PC-9 (cell line): ENCODE measurements around the gene DAAM1. TPM values are rescaled to one million over a fixed set of nuclear protein-coding genes. Genes with fewer than 3 reads are reported as not detected.

Experiments
- BruUV-seq: library from RNA; stranded (reverse); fragments of 400-500 nt; replicated peaks from 2 replicates; lab custom pipeline; 2021; lab: Mats Ljungman, UMichigan
- CTCF ChIA-PET: fragments of 300-600 bp; sonication (Branson Sonifier 250); formaldehyde crosslinking; loops from one replicate; lab custom pipeline; 2022; ENCODE audit warnings: antibody characterized with exemption; lab: Charles Lee
- POLR2A ChIA-PET: fragments of 300-600 bp; sonication (Branson Sonifier 250); formaldehyde crosslinking; loops from one replicate; lab custom pipeline; 2022; ENCODE audit warnings: antibody characterized with exemption; ENCODE audit not compliant: unreplicated experiment; lab: Charles Lee
- DNase-seq, 2 experiments: peaks; one replicate each; pipeline versions ENCODE4 v3.0.0 to v3.0.0-alpha.2; 2015 to 2022; ENCODE audit warnings: mixed read lengths in 1 of 2
- H2AFZ ChIP-seq: fragments of 200-600 bp; sonication (generic); 2 replicates; pipeline ENCODE4 v1.8.1; 2017; ENCODE audit warnings: antibody characterized with exemption
- H3F3A ChIP-seq: fragments of 200-600 bp; sonication (generic); 2 replicates; pipeline ENCODE4 v1.8.1; 2017; ENCODE audit warnings: antibody characterized with exemption, mild to moderate bottlenecking, low read depth; ENCODE audit not compliant: insufficient read depth
- H3K27ac ChIP-seq: fragments of 200-600 bp; sonication (generic); 2 replicates; pipeline ENCODE4 v1.6.1; 2016; ENCODE audit warnings: mixed run types
- H3K27me3 ChIP-seq: fragments of 200-600 bp; sonication (generic); 2 replicates; pipeline ENCODE4 v1.6.1; 2016; ENCODE audit warnings: low read depth, mixed run types; ENCODE audit not compliant: insufficient read depth
- H3K36me3 ChIP-seq: fragments of 200-600 bp; sonication (generic); 2 replicates; pipeline ENCODE4 v1.6.1; 2016; ENCODE audit warnings: low read depth, mixed run types
- H3K4me1 ChIP-seq: fragments of 200-600 bp; sonication (generic); replicated peaks from 2 replicates; pipeline ENCODE4 v1.6.1; 2016; ENCODE audit warnings: mixed run types; ENCODE audit not compliant: insufficient read depth
- H3K4me2 ChIP-seq: fragments of 200-600 bp; sonication (generic); 2 replicates; pipeline ENCODE4 v1.6.1; 2017; ENCODE audit warnings: mixed run types
- H3K4me3 ChIP-seq: fragments of 200-600 bp; sonication (generic); 2 replicates; pipeline ENCODE4 v1.6.1; 2016; ENCODE audit warnings: mixed run types
- H3K79me2 ChIP-seq: fragments of 200-600 bp; sonication (generic); 2 replicates; pipeline ENCODE4 v1.6.1; 2017; ENCODE audit warnings: low read depth, mixed run types
- H3K9me2 ChIP-seq: fragments of 200-600 bp; sonication (generic); 2 replicates; pipeline ENCODE4 v1.8.1; 2017; ENCODE audit warnings: mild to moderate bottlenecking; ENCODE audit not compliant: insufficient read depth
- H3K9me3 ChIP-seq: fragments of 200-600 bp; sonication (generic); 2 replicates; pipeline ENCODE4 v1.8.1; 2016; ENCODE audit warnings: low read depth; ENCODE audit not compliant: insufficient read depth
- H4K20me1 ChIP-seq: fragments of 200-600 bp; sonication (generic); 2 replicates; pipeline ENCODE4 v1.8.1; 2017; ENCODE audit not compliant: insufficient read depth
- EZH2 ChIP-seq: fragments of 200-600 bp; sonication (generic); IDR thresholded peaks from 2 replicates; pipeline ENCODE4 v1.8.0; 2017; ENCODE audit warnings: antibody characterized with exemption, low read depth
- intact Hi-C: fragments of 100-400 bp; cut with micrococcal nuclease; formaldehyde crosslinking; loops from one replicate; pipeline ENCODE4 v1.10.0; 2022; ENCODE audit not compliant: unreplicated experiment
- total RNA-seq: library from RNA; stranded (reverse); gene quantifications from 2 replicates; pipeline ENCODE4 v1.2.3, GENCODE V29; 2021
- TF ChIP-seq, protein P1 (sequence below): fragments of 200-600 bp; sonication (generic); conservative IDR thresholded peaks from 2 replicates; pipeline ENCODE4 v1.6.1; 2017; ENCODE audit warnings: mixed run types, antibody characterized with exemption, mild to moderate bottlenecking, moderate library complexity

DAAM1 gene
- total RNA-seq, 1 experiment from 2014 or later, result 70.7 TPM

GRCh38 chr14:59377491-59377890, 189.0 kb downstream of the DAAM1 start:
- Histone ChIP-seq H3K4me2 (no peak overlapping the region), H4K20me1 (no peaks in the 10 kb centered on the region), H3K36me3 (no peaks in the 10 kb centered on the region), H3K27ac (no peak overlapping the region), H3F3A (no peaks in the 10 kb centered on the region), H3K9me3 (no peaks in the 10 kb centered on the region), H3K27me3 (no peaks in the 10 kb centered on the region), H2AFZ (no peak overlapping the region), H3K9me2 (no peaks in the 10 kb centered on the region), H3K4me3 (no peak overlapping the region), H3K79me2 (no peaks in the 10 kb centered on the region), H3K4me1 (no peaks in the 10 kb centered on the region)
- DNase-seq, result no peak
- BruUV-seq, result no TSS peak
- ChIA-PET CTCF (no interaction called here), POLR2A (no interaction called here)
- intact Hi-C loops, result no loop called here
- TF ChIP-seq, protein P1, sequence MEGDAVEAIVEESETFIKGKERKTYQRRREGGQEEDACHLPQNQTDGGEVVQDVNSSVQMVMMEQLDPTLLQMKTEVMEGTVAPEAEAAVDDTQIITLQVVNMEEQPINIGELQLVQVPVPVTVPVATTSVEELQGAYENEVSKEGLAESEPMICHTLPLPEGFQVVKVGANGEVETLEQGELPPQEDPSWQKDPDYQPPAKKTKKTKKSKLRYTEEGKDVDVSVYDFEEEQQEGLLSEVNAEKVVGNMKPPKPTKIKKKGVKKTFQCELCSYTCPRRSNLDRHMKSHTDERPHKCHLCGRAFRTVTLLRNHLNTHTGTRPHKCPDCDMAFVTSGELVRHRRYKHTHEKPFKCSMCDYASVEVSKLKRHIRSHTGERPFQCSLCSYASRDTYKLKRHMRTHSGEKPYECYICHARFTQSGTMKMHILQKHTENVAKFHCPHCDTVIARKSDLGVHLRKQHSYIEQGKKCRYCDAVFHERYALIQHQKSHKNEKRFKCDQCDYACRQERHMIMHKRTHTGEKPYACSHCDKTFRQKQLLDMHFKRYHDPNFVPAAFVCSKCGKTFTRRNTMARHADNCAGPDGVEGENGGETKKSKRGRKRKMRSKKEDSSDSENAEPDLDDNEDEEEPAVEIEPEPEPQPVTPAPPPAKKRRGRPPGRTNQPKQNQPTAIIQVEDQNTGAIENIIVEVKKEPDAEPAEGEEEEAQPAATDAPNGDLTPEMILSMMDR, result no peak
- no peak for TF ChIP-seq EZH2

DNA sequence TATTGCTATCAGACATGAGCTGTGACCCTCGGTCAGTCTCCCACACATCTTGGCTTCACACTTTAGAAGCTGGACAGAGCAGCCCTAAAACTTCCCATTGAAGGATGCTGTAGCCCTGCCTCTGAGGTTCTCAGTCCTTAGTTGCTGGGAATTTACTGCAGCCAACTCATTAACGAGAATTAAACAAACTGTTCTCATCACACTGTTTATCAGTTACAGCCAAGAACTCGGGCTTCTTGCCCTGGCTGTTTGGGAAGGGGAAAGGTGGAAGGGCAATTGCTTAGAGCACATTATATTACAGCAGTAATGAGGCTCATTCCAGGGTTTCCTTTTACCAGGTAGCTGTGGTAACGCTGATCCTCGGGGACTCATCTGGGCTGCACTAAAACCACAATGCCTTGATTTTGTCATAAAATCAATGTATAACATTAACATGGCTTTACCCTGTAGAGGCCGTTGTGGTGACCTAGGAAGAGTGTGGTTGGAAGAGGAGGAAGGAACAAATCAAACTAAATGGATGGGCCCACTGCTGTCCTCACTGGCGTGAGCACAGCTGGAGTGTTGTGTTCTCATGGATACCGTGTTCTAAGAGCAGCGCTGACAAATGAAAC, 189.6 kb downstream of the DAAM1 start:
- Histone ChIP-seq H3K36me3 (no peaks in the 10 kb centered on the region), H2AFZ (no peak overlapping the region), H3F3A (no peaks in the 10 kb centered on the region), H3K4me3 (no peak overlapping the region), H3K9me3 (no peaks in the 10 kb centered on the region; the same call in 1 of the 2 replicates), H3K4me1 (no peaks in the 10 kb centered on the region), H3K79me2 (no peaks in the 10 kb centered on the region), H3K27me3 (no peaks in the 10 kb centered on the region), H3K27ac (no peak overlapping the region), H3K4me2 (no peak overlapping the region), H4K20me1 (no peaks in the 10 kb centered on the region), H3K9me2 (no peaks in the 10 kb centered on the region)
- TF ChIP-seq, protein P1, result no peak
- TF ChIP-seq EZH2, result no peak
- no TSS peak for BruUV-seq
- intact Hi-C loops, result no loop called here
- POLR2A ChIA-PET, result no interaction called here
- CTCF ChIA-PET, result no interaction called here
- DNase-seq, result no peak

DNA sequence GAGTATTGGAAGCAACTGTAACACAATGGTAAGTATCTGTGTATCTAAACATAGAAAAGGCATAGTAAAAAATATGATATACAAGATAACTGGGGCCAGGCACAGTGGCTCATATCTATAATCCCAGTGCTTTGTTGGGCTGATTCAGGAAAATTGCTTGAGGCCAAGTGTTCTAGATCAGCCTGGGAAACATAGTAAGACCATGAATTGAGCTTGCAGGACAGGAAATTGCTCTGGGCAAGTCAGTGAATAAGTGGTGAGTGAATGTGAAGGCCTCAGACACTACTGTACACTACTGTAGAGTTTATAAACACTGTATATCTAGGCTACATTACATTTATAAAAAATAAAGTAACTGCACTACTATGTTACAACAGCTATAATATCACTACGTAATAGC, 201.5 kb downstream of the DAAM1 start:
- intact Hi-C loops, result no loop called here
- Histone ChIP-seq H3K27me3 (no peaks in the 10 kb centered on the region), H3K4me3 (no peak overlapping the region), H2AFZ (no peak overlapping the region), H3K9me3 (no peaks in the 10 kb centered on the region), H3K4me1 (no peaks in the 10 kb centered on the region), H3K79me2 (no peaks in the 10 kb centered on the region), H3K36me3 (no peaks in the 10 kb centered on the region), H3K4me2 (no peak overlapping the region), H4K20me1 (no peaks in the 10 kb centered on the region), H3F3A (no peaks in the 10 kb centered on the region), H3K27ac (no peak overlapping the region), H3K9me2 (no peaks in the 10 kb centered on the region; the same call in 1 of the 2 replicates)
- TF ChIP-seq, protein P1, result no peak
- TF ChIP-seq EZH2, result no peak
- DNase-seq, result no peak
- BruUV-seq, result no TSS peak
- ChIA-PET POLR2A (no interaction called here), CTCF (no interaction called here)
